HepG2 (cell line): Measurements from ENCODE around the gene LANCL2. TPM values are rescaled to one million over a fixed set of nuclear protein-coding genes. Genes with fewer than 3 reads are reported as not detected.

Experiments
- BATF2 ChIP-seq: sonication (generic); formaldehyde crosslinking; IDR thresholded peaks from 2 replicates; pipeline ENCODE4 v1.8.0; 2022; ENCODE audit warnings: mild to moderate bottlenecking, missing genetic modification reagents, moderate library complexity
- BRD4 ChIP-seq: sonication (generic); formaldehyde crosslinking; IDR thresholded peaks from 2 replicates; pipeline ENCODE4 v1.4.0; 2020; ENCODE audit warnings: missing genetic modification reagents
- CENPT ChIP-seq: sonication (generic); formaldehyde crosslinking; IDR thresholded peaks from 2 replicates; pipeline ENCODE4 v1.8.0; 2022; ENCODE audit warnings: low read depth, mild to moderate bottlenecking, moderate library complexity, missing genetic modification reagents
- E2F2 ChIP-seq: sonication (generic); formaldehyde crosslinking; IDR thresholded peaks from 2 replicates; pipeline ENCODE4 v1.4.0; 2020; ENCODE audit warnings: missing genetic modification reagents, borderline replicate concordance
- EZH2 ChIP-seq: conservative IDR thresholded peaks from 2 replicates; pipeline ENCODE4 v1.6.1; 2012; ENCODE audit warnings: mild to moderate bottlenecking, low read depth, low read length, moderate library complexity
- HNRNPL ChIP-seq: fragments of 200-400 bp; formaldehyde crosslinking; IDR thresholded peaks from 2 replicates; pipeline ENCODE4 v1.6.1; 2017; ENCODE audit warnings: mild to moderate bottlenecking, low read depth, low read length
- KAT7 ChIP-seq: IDR thresholded peaks from 2 replicates; pipeline ENCODE4 v1.6.1; 2018; ENCODE audit warnings: borderline replicate concordance, missing compliant biosample characterization
- NAIF1 ChIP-seq: sonication (generic); formaldehyde crosslinking; IDR thresholded peaks from 2 replicates; pipeline ENCODE4 v1.5.0; 2020; ENCODE audit warnings: mild to moderate bottlenecking, missing genetic modification reagents, borderline replicate concordance
- NFRKB ChIP-seq: fragments of 450-650 bp; IDR thresholded peaks from 2 replicates; pipeline ENCODE4 v1.6.1; 2017
- PHF8 ChIP-seq: sonication (generic); formaldehyde crosslinking; IDR thresholded peaks from 2 replicates; pipeline ENCODE4 v1.5.0; 2020; ENCODE audit warnings: missing genetic modification reagents
- SKI ChIP-seq: fragments of 450-650 bp; IDR thresholded peaks from one replicate; pipeline ENCODE4 v1.6.1; 2018; ENCODE audit warnings: mild to moderate bottlenecking; ENCODE audit not compliant: partially characterized antibody
- SRSF1 ChIP-seq: fragments of 200-400 bp; formaldehyde crosslinking; optimal IDR thresholded peaks from 2 replicates; pipeline ENCODE3; 2017; ENCODE audit warnings: mild to moderate bottlenecking, low read depth, low read length, moderate library complexity
- USF2 ChIP-seq, 2 experiments: sonication (generic) in 1 of 2; formaldehyde crosslinking in 1 of 2; IDR thresholded peaks; 2 replicates each; pipeline versions ENCODE4 v1.5.1 to v1.6.1; 2011 to 2020; ENCODE audit warnings: borderline replicate concordance in 1 of 2, low read depth in 1 of 2, low read length in 1 of 2, mild to moderate bottlenecking in 1 of 2, missing genetic modification reagents in 1 of 2, moderate library complexity in 1 of 2
- ZHX1 ChIP-seq: sonication (generic); formaldehyde crosslinking; IDR thresholded peaks from 2 replicates; pipeline ENCODE4 v1.8.1; 2022; ENCODE audit warnings: low read depth, mild to moderate bottlenecking, missing genetic modification reagents
- ZMYM3 ChIP-seq: sonication (generic); formaldehyde crosslinking; IDR thresholded peaks from 2 replicates; pipeline ENCODE4 v1.5.1; 2020; ENCODE audit warnings: mild to moderate bottlenecking, missing genetic modification reagents
- ZNF138 ChIP-seq: sonication (generic); formaldehyde crosslinking; IDR thresholded peaks from 2 replicates; pipeline ENCODE4 v1.5.0; 2020; ENCODE audit warnings: mild to moderate bottlenecking, low read depth, missing genetic modification reagents
- ZNF275 ChIP-seq: sonication (generic); formaldehyde crosslinking; IDR thresholded peaks from 2 replicates; pipeline ENCODE4 v1.8.0; 2022; ENCODE audit warnings: missing genetic modification reagents, mild to moderate bottlenecking, inconsistent platforms, borderline replicate concordance
- ZNF335 ChIP-seq: sonication (generic); formaldehyde crosslinking; IDR thresholded peaks from 2 replicates; pipeline ENCODE4 v1.4.0; 2020; ENCODE audit warnings: missing genetic modification reagents
- ZNF674 ChIP-seq: sonication (generic); formaldehyde crosslinking; IDR thresholded peaks from 2 replicates; pipeline ENCODE4 v1.5.0; 2020; ENCODE audit warnings: low read depth, mild to moderate bottlenecking, missing genetic modification reagents
- polyA plus RNA-seq, 8 experiments: library from polyadenylated mRNA; depleted of rRNA in 3 of 8; stranded (reverse) in 7 of 8; unstranded in 1 of 8; fragments of >200 nt; fragmentation: Illumina TruSeq in 4 of 8; extraction: Trizol in 4 of 8; gene quantifications; 2 replicates each; pipeline versions ENCODE4 v1.2.1 to v1.2.3, GENCODE V29; 2011 to 2016; ENCODE audit warnings: low read depth in 4 of 8, missing spikeins in 1 of 8, mixed read lengths in 1 of 8; ENCODE audit not compliant: insufficient read depth in 1 of 8
- total RNA-seq, 5 experiments: library from RNA; depleted of rRNA; stranded (reverse); fragments of >200 nt; fragmentation: Illumina TruSeq; extraction: Trizol; gene quantifications; 2 replicates each; pipeline ENCODE4 v1.2.3, GENCODE V29; 2016; ENCODE audit warnings: low read depth in 1 of 5

Gene LANCL2
- total and polyA plus RNA-seq, 2 of the 13 experiments (the other 11 are each of a cell fraction or from before 2014, with no cell fraction given) = 10.0 to 13.8 TPM

DNA sequence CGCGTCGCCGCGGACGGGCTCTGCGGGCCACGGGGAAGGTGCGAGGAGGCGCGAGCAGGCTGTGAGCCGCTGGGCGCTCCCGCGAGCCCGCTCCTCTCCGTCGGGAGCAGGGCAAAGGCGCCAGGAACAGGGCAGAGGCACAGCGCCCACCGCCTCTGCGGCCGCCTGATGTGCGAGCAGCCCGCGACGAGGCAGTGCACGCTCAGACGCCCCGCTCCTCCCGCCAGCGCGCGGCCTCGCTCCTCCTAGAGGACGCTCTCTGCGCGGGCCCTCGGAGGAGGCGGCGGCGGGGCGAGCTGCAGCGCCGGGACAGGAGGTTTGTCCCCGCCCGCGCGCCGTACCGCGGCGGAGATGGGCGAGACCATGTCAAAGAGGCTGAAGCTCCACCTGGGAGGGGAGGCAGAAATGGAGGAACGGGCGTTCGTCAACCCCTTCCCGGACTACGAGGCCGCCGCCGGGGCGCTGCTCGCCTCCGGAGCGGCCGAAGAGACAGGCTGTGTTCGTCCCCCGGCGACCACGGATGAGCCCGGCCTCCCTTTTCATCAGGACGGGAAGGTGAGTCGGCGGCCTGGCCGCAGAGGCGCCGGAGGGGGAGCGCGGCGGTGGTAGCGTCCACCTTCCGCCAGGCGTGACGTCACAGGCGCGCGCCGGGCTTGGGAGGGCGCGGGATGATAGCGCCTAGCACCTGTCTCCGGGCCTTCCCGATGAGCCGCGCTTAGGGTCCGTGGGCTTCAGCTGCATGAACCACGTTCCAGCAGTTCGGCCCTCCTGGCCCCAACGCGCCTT lies 731 bp downstream of the LANCL2 start (continued):
- TF ChIP-seq ZHX1 (CRISPR knock-in tag) (peak; percentile 48; the same call in 1 of the 2 replicates), NAIF1 (CRISPR knock-in tag) (0 out of 2 replicates have a peak, but pooled peaks have one; percentile 4), ZMYM3 (CRISPR knock-in tag) (no peak; the same call in 1 of the 2 replicates), PHF8 (peak; percentile 94), USF2 (IDR thresholded peaks at IDR 0.05; ENCODE audit: low read depth, low read length) (no peak), USF2 (CRISPR knock-in tag; IDR thresholded peaks at IDR 0.05; ENCODE audit: borderline replicate concordance) (peak; percentile 56; the same call in 1 of the 2 replicates), ZNF275 (CRISPR knock-in tag) (peak; percentile 59; the same call in 1 of the 2 replicates), ZNF335 (CRISPR knock-in tag) (no peak; the same call in 1 of the 2 replicates), ZNF674 (CRISPR knock-in tag) (peak; percentile 73; the same call in 1 of the 2 replicates), BATF2 (peak; percentile 64; the same call in 1 of the 2 replicates), BRD4 (CRISPR knock-in tag) (peak; percentile 75; the same call in 1 of the 2 replicates), SRSF1 (peak; percentile 61), KAT7 (CRISPR knock-in tag) (peak; percentile 95), HNRNPL (0 out of 2 replicates have a peak, but pooled peaks have one; percentile 47), EZH2 (no peak), E2F2 (peak; percentile 52; the same call in 1 of the 2 replicates), CENPT (peak; percentile 93; the same call in 1 of the 2 replicates), ZNF138 (peak; percentile 35; the same call in 1 of the 2 replicates), SKI (peak; percentile 70), NFRKB (peak; percentile 45; the same call in 1 of the 2 replicates)
